ENCODE measurements around the gene NUDT3.

DNA sequence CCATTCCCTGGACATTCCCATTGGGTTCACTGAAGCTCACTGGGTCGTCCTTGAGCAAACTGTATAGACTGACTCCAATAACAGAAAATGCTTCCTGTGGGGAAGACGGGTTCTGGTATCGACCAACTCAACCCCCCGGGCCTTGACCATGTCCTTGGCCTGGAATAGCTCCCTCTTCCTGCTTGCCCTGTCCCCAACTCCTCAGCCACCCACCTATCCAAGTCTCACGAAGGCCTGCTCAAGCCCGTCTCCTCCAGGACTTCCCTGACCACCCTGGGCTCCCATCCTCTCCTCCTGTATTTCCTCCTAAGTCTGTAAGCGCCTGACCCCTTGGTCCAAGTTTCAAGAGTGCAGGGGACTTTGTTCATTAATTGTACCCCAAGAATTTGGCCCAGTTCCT lies 158.6 kb downstream of the NUDT3 start:
- no peak for TF ChIP-seq CTCF (IDR thresholded peaks at IDR 0.05)
- no peak for TF ChIP-seq ZFX (IDR thresholded peaks at IDR 0.05; ENCODE audit: borderline replicate concordance)

Data from 22Rv1 (cell line).